Measurements from ENCODE around the gene PTGDR. TPM values are rescaled to one million over a fixed set of nuclear protein-coding genes. Genes with fewer than 3 reads are reported as not detected.

Gene PTGDR
- polyA plus RNA-seq, 2 of the 4 experiments (the other 2 are of a cell fraction): not detected

DNA sequence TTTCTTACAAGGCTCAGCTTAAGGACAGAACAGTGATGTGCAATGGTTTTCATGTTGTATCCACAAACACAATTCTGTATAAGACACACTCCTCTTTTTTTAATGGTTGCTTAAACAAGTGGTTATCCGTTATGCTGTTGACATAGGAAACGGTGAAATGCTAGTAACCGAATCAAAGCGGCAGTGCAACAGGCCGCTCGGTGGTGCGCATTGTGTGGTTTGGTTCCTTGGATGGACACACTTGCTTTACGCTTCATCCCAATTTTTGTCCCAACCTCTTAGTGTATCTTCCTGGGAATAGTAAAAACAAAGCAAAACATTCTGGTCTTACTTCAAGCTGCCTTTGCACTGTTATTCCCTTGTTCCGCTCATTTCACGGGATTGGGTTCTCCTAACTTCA lies 46.0 kb downstream of the PTGDR start:
- ChIA-PET POLR2A (no interaction called here), CTCF (interaction anchor here (1.8 kb wide), 1 partner anchor 13 kb away, joined by 4 read pairs; no protein-coding TSS in a partner anchor)
- H3K27ac ChIP-seq: peak overlapping the region; percentile 56 to 77; a peak in 5 of 6 replicates
- H3K4me2 ChIP-seq: peak overlapping the region; percentile 96
- H3K4me1 ChIP-seq: no peaks in the 10 kb centered on the region
- no peaks in the 10 kb centered on the region for H3K9me3 ChIP-seq
- FAIRE-seq (no peak), DNase-seq (ENCODE audit: low read depth in 1 of 2, low spot score in 1 of 2) (no peak), ATAC-seq (no peak)
- TF ChIP-seq ZNF302 (CRISPR knock-in tag; IDR thresholded peaks at IDR 0.05) (no peak), SREBF2 (IDR thresholded peaks at IDR 0.05) (no peak), ESRRA (IDR thresholded peaks at IDR 0.05; ENCODE audit: borderline replicate concordance, low read length) (no peak), MAZ (IDR thresholded peaks at IDR 0.05; ENCODE audit: borderline replicate concordance, low read depth, low read length) (no peak), HOXB13 (CRISPR knock-in tag; IDR thresholded peaks at IDR 0.05; ENCODE audit: low read depth) (no peak), GATA3 (IDR thresholded peaks at IDR 0.05; ENCODE audit: borderline replicate concordance) (no peak), ZSCAN20 (CRISPR knock-in tag; IDR thresholded peaks at IDR 0.05) (no peak), RNF2 (IDR thresholded peaks at IDR 0.05; ENCODE audit: borderline replicate concordance, low read depth) (no peak), MYC (IDR thresholded peaks at IDR 0.05; ENCODE audit: borderline replicate concordance, low read length) (no peak), REST (IDR thresholded peaks at IDR 0.05) (no peak), CBX8 (IDR thresholded peaks at IDR 0.05) (no peak), TFCP2L1 (CRISPR knock-in tag; IDR thresholded peaks at IDR 0.05) (no peak), RFX5 (IDR thresholded peaks at IDR 0.05) (no peak), NPAS2 (CRISPR knock-in tag; IDR thresholded peaks at IDR 0.05; ENCODE audit: borderline replicate concordance) (no peak), HDAC2 (IDR thresholded peaks at IDR 0.05) (no peak), POLR2AphosphoS2 (conservative IDR thresholded peaks at IDR 0.05; ENCODE audit: low read length) (no peak), ELK1 (IDR thresholded peaks at IDR 0.05; ENCODE audit: low read depth, low read length) (no peak)
- WGBS (ENCODE audit: missing lambda C conversion rate): 86% methylated on average over 10 of the region's 10 CpGs
- peak overlapping the region; percentile 64 for H3K4me3 ChIP-seq

DNA sequence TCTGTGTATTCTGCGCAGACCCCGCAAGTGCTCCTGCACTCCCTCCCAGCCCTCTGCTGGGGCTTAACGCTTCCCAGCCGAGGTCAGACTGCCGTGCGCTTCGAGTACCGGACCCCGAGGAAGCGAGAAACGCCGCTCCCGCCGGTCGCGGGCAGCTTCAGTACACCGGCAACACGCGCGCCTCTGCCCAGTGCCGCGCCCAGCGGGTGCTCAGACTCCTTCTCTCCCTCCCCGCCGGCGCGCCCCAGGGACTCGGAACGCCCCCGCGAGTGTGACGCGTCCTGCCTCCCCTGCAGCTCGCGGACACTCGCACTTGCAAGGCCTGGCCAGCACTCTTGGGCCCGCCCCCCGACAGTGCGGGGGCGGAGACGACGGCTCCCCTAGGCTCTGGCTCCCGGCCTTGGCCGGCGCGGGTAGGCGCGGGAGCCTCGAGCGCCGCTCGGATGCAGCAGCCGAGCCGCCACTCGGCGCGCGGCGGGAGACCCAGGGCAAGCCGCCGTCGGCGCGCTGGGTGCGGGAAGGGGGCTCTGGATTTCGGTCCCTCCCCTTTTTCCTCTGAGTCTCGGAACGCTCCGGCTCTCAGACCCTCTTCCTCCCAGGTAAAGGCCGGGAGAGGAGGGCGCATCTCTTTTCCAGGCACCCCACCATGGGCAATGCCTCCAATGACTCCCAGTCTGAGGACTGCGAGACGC lies 46.6 kb downstream of the PTGDR start, which contains the start of gene PTGER2:
TSS of gene PTGER2 (plus strand) at position 410 of the 692 bp plus-strand sequence. CDS start at position 647, 237 bp downstream.
- Histone ChIP-seq H3K4me3 (peak within 1 kb of the TSS; percentile 64), H3K27ac (peak within 1 kb of the TSS; percentile 56 to 77; a peak in 5 of 6 replicates), H3K9me3 (no peaks in the 10 kb centered on the region), H3K4me1 (no peaks in the 10 kb centered on the region), H3K4me2 (peak within 1 kb of the TSS; percentile 96)
- ChIA-PET POLR2A (no interaction called here), CTCF (interaction anchor here (0.8 to 1.8 kb wide), 2 partner anchors 10 to 14 kb away, joined by 4 read pairs; no protein-coding TSS in a partner anchor)
- FAIRE-seq: no peak
- TF ChIP-seq NFE2L2 (conservative IDR thresholded peaks at IDR 0.05; ENCODE audit: low read length) (no peak), PBX3 (IDR thresholded peaks at IDR 0.05) (no peak), PHF8 (IDR thresholded peaks at IDR 0.05; ENCODE audit: borderline replicate concordance, low read depth) (no peak), ZNF302 (CRISPR knock-in tag; IDR thresholded peaks at IDR 0.05) (no peak), JUN (IDR thresholded peaks at IDR 0.05) (no peak), FOSL2 (IDR thresholded peaks at IDR 0.05) (no peak), FOSL2 (CRISPR knock-in tag; IDR thresholded peaks at IDR 0.05) (no peak), MAX (IDR thresholded peaks at IDR 0.05) (peak; percentile 56; the same call in 1 of the 2 replicates)
- TF ChIP-seq, protein P1, sequence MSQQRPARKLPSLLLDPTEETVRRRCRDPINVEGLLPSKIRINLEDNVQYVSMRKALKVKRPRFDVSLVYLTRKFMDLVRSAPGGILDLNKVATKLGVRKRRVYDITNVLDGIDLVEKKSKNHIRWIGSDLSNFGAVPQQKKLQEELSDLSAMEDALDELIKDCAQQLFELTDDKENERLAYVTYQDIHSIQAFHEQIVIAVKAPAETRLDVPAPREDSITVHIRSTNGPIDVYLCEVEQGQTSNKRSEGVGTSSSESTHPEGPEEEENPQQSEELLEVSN (IDR thresholded peaks at IDR 0.05; ENCODE audit: borderline replicate concordance, low read depth): peak; percentile 35; the same call in 1 of the 2 replicates
- WGBS (ENCODE audit: missing lambda C conversion rate): 10% methylated on average over 24 of the region's 73 CpGs
- peak; percentile 40 to 63 for DNase-seq (ENCODE audit: low read depth in 1 of 2, low spot score in 1 of 2)
- ATAC-seq: peak; percentile 85 to 92

Data from A549 (cell line).